Effector memory CD4-positive, alpha-beta T cell (primary cell): ENCODE data around the gene IQGAP1.
"Not testable (repeated sequence)": the region's sequence is repeated elsewhere in the genome, so short reads cannot be mapped to it uniquely, and the experiment has no call there.

Experiments used
- DNase-seq, 3 donors: peaks; one replicate each; pipeline ENCODE4 v3.0.0-alpha.2; 2020
- H3K27ac ChIP-seq: 2 replicates; pipeline ENCODE4 v1.7.0; 2013; ENCODE audit warnings: mild to moderate bottlenecking, low read length, moderate library complexity; ENCODE audit not compliant: insufficient read depth, poor library complexity, severe bottlenecking
- H3K27me3 ChIP-seq: replicated peaks from 2 replicates; pipeline ENCODE4 v1.7.0; 2013; ENCODE audit warnings: mild to moderate bottlenecking, low read length; ENCODE audit not compliant: insufficient read depth, control insufficient read depth, poor library complexity, severe bottlenecking
- H3K36me3 ChIP-seq: 2 replicates; pipeline ENCODE4 v1.7.0; 2013; ENCODE audit warnings: mild to moderate bottlenecking, low read length, moderate library complexity; ENCODE audit not compliant: control insufficient read depth, insufficient read depth
- H3K4me1 ChIP-seq: 2 replicates; pipeline ENCODE4 v1.7.0; 2013; ENCODE audit warnings: low read length, mild to moderate bottlenecking; ENCODE audit not compliant: control insufficient read depth, insufficient read depth, poor library complexity, severe bottlenecking
- H3K4me3 ChIP-seq: 2 replicates; pipeline ENCODE4 v1.7.0; 2013; ENCODE audit warnings: low read length, low read depth, mild to moderate bottlenecking; ENCODE audit not compliant: insufficient read depth, poor library complexity, severe bottlenecking
- H3K9me3 ChIP-seq: 2 replicates; pipeline ENCODE4 v1.7.0; 2013; ENCODE audit warnings: mild to moderate bottlenecking, low read length, moderate library complexity; ENCODE audit not compliant: control insufficient read depth

IQGAP1 gene

DNA sequence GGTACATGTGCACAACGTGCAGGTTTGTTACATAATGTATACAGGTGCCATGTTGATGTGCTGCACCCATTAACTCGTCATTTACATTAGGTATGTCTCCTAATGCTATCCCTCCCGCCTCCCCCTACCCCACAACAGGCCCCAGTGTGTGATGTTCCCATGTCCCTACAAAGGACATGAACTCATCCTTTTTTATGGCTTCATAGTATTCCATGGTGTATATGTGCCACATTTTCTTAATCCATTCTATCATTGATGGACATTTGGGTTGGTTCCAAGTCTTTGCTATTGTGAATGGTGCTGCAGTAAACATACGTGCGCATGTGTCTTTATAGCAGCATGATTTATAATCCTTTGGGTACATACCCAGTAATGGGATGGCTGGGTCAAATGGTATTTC, 28.0 kb downstream of the IQGAP1 start:
- not testable (repeated sequence) for H3K27me3 ChIP-seq, H3K36me3 ChIP-seq, H3K9me3 ChIP-seq, DNase-seq, H3K27ac ChIP-seq, H3K4me3 ChIP-seq
- peaks cover 35% of the 10 kb centered on the region for H3K4me1 ChIP-seq

- Histone ChIP-seq H3K36me3 (no peaks in the 10 kb centered on the region), H3K4me1 (peaks cover 31% of the 10 kb centered on the region), H3K27ac (no peak overlapping the region)
Observed at GRCh38 chr15:90418627-90419026, 30.6 kb downstream of the IQGAP1 start.

DNA sequence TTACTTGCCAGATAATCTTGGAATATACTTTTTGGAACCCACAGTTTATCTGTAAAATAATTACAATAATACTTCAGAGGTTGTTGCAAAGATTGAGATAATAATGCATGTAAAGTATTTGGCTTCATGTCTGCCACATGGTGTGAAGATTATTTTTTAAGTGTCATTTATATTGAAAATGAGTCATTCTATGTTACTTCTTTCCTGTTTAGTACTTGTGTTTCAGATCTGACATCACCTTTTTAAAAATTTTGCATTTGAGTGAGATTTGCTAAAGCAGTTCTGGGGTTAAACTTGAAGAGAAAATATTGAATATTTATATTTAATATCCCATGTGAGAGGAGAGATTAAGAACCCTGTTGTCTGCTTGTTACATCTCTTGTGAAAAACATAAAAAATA, 31.2 kb downstream of the IQGAP1 start:
- DNase-seq = no peak
- peaks cover 31% of the 10 kb centered on the region for H3K4me1 ChIP-seq
- H3K9me3 ChIP-seq = no peaks in the 10 kb centered on the region
- H3K36me3 ChIP-seq = no peaks in the 10 kb centered on the region
- no peaks in the 10 kb centered on the region for H3K27me3 ChIP-seq
- no peak overlapping the region for H3K4me3 ChIP-seq
- no peak overlapping the region for H3K27ac ChIP-seq

More at GRCh38 chr15:90418627-90419026, 30.6 kb downstream of the IQGAP1 start:
- Histone ChIP-seq H3K4me3 (no peak overlapping the region), H3K27me3 (no peaks in the 10 kb centered on the region), H3K9me3 (no peaks in the 10 kb centered on the region)
- no peak for DNase-seq

- Histone ChIP-seq H3K4me1 (peaks cover 26% of the 10 kb centered on the region), H3K27me3 (no peaks in the 10 kb centered on the region), H3K4me3 (no peak overlapping the region), H3K36me3 (no peaks in the 10 kb centered on the region), H3K27ac (no peak overlapping the region), H3K9me3 (no peaks in the 10 kb centered on the region)
- DNase-seq = no peak
Observed at GRCh38 chr15:90419738-90420406, 31.8 kb downstream of the IQGAP1 start.

DNA sequence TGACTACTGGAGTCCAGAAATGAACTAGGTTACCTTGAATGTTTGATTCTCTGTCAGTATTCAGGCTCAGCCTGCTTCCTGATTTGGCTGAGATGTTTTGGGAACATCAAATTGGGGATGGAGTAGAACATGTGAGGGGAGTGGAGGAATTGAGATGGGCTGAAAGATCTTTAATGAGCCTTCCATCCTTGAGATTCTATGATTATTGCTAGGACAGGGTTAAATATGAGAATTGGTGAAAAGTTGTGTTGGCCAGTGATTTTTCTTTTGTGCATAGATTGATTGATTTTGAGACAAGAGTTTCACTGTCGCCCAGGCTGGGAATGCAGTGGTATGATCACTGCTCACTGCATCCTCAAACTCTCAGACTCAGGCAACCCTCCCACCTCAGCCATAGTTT, 32.4 kb downstream of the IQGAP1 start:
- H3K36me3 ChIP-seq = no peaks in the 10 kb centered on the region
- H3K4me1 ChIP-seq = peaks cover 26% of the 10 kb centered on the region
- no peak overlapping the region for H3K27ac ChIP-seq
- H3K4me3 ChIP-seq = no peak overlapping the region
- DNase-seq = no peak
- no peaks in the 10 kb centered on the region for H3K27me3 ChIP-seq
- no peaks in the 10 kb centered on the region for H3K9me3 ChIP-seq

GRCh38 chr15:90421527-90421926, 33.5 kb downstream of the IQGAP1 start:
- Histone ChIP-seq H3K27ac (no peak overlapping the region), H3K36me3 (peaks cover 3% of the 10 kb centered on the region), H3K27me3 (no peaks in the 10 kb centered on the region), H3K4me3 (no peak overlapping the region), H3K4me1 (peaks cover 26% of the 10 kb centered on the region), H3K9me3 (no peaks in the 10 kb centered on the region)
- DNase-seq = no peak

- DNase-seq = no peak
- H3K27ac ChIP-seq = no peak overlapping the region
- H3K9me3 ChIP-seq = no peaks in the 10 kb centered on the region
- no peaks in the 10 kb centered on the region for H3K27me3 ChIP-seq
- no peak overlapping the region for H3K4me3 ChIP-seq
- H3K4me1 ChIP-seq = peaks cover 26% of the 10 kb centered on the region
- H3K36me3 ChIP-seq = peaks cover 6% of the 10 kb centered on the region
Observed at GRCh38 chr15:90422043-90422442, 34.0 kb downstream of the IQGAP1 start.

DNA sequence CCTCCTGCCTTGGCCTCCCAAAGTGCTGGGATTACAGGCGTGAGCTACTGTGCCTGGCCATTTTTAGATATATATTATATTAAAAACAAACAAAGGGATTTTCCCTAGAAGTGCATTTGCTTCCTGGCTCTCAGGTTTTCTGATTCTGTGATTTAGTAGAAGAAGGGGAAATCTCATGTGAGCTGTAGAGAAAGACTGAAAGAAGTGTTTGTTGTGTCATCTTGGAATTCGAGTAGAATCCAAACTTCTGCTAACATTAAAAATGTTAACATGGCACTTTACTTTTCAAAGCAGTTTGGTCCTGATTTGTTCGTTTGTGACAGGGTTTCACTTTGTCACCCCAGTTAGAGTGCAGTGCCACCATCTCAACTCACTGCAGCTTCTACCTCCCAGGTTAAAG, 34.9 kb downstream of the IQGAP1 start:
- Histone ChIP-seq H3K4me3 (no peak overlapping the region), H3K4me1 (peaks cover 25% of the 10 kb centered on the region), H3K27me3 (no peaks in the 10 kb centered on the region), H3K27ac (no peak overlapping the region), H3K36me3 (peaks cover 11% of the 10 kb centered on the region), H3K9me3 (no peaks in the 10 kb centered on the region)
- DNase-seq = no peak

- Histone ChIP-seq H3K27ac (no peak overlapping the region), H3K27me3 (no peaks in the 10 kb centered on the region), H3K36me3 (peaks cover 11% of the 10 kb centered on the region), H3K9me3 (no peaks in the 10 kb centered on the region), H3K4me1 (peaks cover 16% of the 10 kb centered on the region), H3K4me3 (no peak overlapping the region)
- no peak for DNase-seq
Observed at GRCh38 chr15:90423801-90424319, 35.8 kb downstream of the IQGAP1 start.

GRCh38 chr15:90425726-90426346, 37.8 kb downstream of the IQGAP1 start:
- Histone ChIP-seq H3K4me1 (peaks cover 7% of the 10 kb centered on the region), H3K27ac (no peak overlapping the region), H3K27me3 (no peaks in the 10 kb centered on the region), H3K4me3 (no peak overlapping the region), H3K9me3 (no peaks in the 10 kb centered on the region), H3K36me3 (peaks cover 20% of the 10 kb centered on the region)
- DNase-seq = no peak
